ENCODE data around the gene SIPA1L3. TPM values are rescaled to one million over a fixed set of nuclear protein-coding genes. Genes with fewer than 3 reads are reported as not detected.

Gene SIPA1L3
- total RNA-seq, 2 donors from 2014 or later = 42.8 to 48.2 TPM

DNA sequence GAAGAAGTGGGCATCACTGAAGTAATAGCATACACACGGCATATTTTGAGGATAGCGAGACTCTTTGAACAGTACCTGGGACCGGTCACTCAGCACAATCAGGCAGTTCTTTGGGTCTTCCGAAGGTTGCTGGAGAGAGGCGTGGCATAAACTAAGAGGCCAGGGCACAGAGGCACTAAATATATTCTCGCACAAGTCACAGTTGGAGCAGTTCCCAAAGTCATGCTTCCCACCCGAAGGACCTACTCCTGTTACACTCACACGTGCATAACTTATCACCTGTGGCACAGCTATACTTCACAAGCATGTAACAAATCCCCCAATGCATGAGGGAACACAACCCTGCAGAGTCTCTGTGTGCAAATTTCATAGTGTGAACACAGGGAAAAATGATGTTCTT lies 10.8 kb upstream of the SIPA1L3 start:
- H3K27me3 Mint-ChIP-seq (ENCODE audit: insufficient read depth) = peaks cover 18% of the 10 kb centered on the region
- no peak for DNase-seq
- H3K4me1 Mint-ChIP-seq = no peaks in the 10 kb centered on the region
- 92 to 93% methylated on average over 8 of the region's 8 CpGs for WGBS, 2 experiments (ENCODE audit: insufficient coverage in 1 of 2, insufficient read length in 1 of 2)
- Histone ChIP-seq H3K36me3 (ENCODE audit: control insufficient read depth, insufficient read depth, low read length) (no peaks in the 10 kb centered on the region), H3K27ac (ENCODE audit: low read depth, low read length) (no peak overlapping the region), H3K9ac (ENCODE audit: extremely low read depth, low read length, poor library complexity, severe bottlenecking) (no peak overlapping the region), H3K27me3 (ENCODE audit: control insufficient read depth, insufficient read depth, low read length, poor library complexity, severe bottlenecking) (no peaks in the 10 kb centered on the region), H3K4me3 (ENCODE audit: low read length) (no peak overlapping the region), H3K4me1 (ENCODE audit: control insufficient read depth, insufficient read depth, low read length) (no peaks in the 10 kb centered on the region), H3K9me3 (ENCODE audit: control insufficient read depth, low read length) (no peaks in the 10 kb centered on the region)
- H3K27ac Mint-ChIP-seq = no peak overlapping the region
- no peak overlapping the region for H3K4me3 Mint-ChIP-seq
- TF ChIP-seq, protein P1, sequence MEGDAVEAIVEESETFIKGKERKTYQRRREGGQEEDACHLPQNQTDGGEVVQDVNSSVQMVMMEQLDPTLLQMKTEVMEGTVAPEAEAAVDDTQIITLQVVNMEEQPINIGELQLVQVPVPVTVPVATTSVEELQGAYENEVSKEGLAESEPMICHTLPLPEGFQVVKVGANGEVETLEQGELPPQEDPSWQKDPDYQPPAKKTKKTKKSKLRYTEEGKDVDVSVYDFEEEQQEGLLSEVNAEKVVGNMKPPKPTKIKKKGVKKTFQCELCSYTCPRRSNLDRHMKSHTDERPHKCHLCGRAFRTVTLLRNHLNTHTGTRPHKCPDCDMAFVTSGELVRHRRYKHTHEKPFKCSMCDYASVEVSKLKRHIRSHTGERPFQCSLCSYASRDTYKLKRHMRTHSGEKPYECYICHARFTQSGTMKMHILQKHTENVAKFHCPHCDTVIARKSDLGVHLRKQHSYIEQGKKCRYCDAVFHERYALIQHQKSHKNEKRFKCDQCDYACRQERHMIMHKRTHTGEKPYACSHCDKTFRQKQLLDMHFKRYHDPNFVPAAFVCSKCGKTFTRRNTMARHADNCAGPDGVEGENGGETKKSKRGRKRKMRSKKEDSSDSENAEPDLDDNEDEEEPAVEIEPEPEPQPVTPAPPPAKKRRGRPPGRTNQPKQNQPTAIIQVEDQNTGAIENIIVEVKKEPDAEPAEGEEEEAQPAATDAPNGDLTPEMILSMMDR (conservative IDR thresholded peaks at IDR 0.05) = no peak
- H3K9me3 Mint-ChIP-seq = no peaks in the 10 kb centered on the region
- no peaks in the 10 kb centered on the region for H3K36me3 Mint-ChIP-seq (ENCODE audit: low read depth)

DNA sequence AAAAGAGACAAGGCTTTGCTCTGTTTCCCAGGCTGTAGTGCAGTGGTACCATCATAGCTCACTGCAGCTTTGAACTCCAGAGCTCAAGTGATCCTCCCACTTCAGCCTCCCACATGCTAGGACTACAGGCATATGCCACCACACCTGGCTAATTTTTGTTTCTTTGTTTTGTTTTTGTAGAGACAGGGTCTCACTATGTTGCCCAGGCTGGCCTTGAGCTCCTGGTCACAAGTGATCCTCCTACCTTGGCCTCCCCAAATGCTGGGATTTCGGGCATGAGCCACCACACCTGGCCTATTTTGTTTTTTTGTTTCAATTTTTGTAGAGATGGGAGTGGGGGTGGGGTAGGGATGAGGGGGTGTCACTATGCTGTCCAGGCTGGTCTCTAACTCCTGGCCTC lies 7.6 kb upstream of the SIPA1L3 start:
- H3K36me3 ChIP-seq (ENCODE audit: control insufficient read depth, insufficient read depth, low read length) = no peaks in the 10 kb centered on the region
- no peaks in the 10 kb centered on the region for H3K27me3 ChIP-seq (ENCODE audit: control insufficient read depth, insufficient read depth, low read length, poor library complexity, severe bottlenecking)
- Mint-ChIP-seq H3K4me1 (peaks cover 7% of the 10 kb centered on the region), H3K9me3 (no peaks in the 10 kb centered on the region), H3K27ac (no peak overlapping the region), H3K4me3 (no peak overlapping the region), H3K36me3 (ENCODE audit: low read depth) (no peaks in the 10 kb centered on the region), H3K27me3 (ENCODE audit: insufficient read depth) (peaks cover 2% of the 10 kb centered on the region)
- no peak overlapping the region for H3K4me3 ChIP-seq (ENCODE audit: low read length)
- H3K4me1 ChIP-seq (ENCODE audit: control insufficient read depth, insufficient read depth, low read length) = no peaks in the 10 kb centered on the region
- DNase-seq = no peak
- H3K9ac ChIP-seq (ENCODE audit: extremely low read depth, low read length, poor library complexity, severe bottlenecking) = no peak overlapping the region
- TF ChIP-seq, protein P1 (conservative IDR thresholded peaks at IDR 0.05) = no peak
- no peaks in the 10 kb centered on the region for H3K9me3 ChIP-seq (ENCODE audit: control insufficient read depth, low read length)
- WGBS, 2 experiments (ENCODE audit: insufficient coverage in 1 of 2, insufficient read length in 1 of 2) = 84% methylated on average over 1 of the region's 1 CpG; no CpG with 5 or more reads in 1 of the 2 experiments
- H3K27ac ChIP-seq (ENCODE audit: low read depth, low read length) = no peak overlapping the region

DNA sequence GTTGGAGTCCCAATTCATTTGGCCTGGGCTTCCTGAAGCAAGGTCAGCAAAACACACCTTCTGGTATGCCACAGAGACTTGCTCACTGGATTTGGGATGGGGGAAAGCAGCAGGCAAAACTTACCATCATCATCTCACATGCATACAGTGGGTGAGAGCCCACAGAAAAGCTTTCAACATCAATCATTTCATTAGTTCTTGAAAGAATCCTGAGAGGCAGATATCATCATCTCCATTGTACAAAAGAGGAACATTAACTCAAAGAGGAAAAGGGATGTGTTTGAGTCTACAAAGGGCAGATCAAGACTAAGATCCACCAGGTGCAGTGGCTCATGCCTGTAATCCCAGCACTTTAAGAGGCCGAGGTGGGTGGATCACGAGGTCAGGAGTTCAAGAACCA lies 7.0 kb upstream of the SIPA1L3 start:
- TF ChIP-seq, protein P1 (conservative IDR thresholded peaks at IDR 0.05) = no peak
- Mint-ChIP-seq H3K4me1 (peaks cover 7% of the 10 kb centered on the region), H3K27ac (no peak overlapping the region), H3K4me3 (no peak overlapping the region), H3K9me3 (no peaks in the 10 kb centered on the region), H3K27me3 (ENCODE audit: insufficient read depth) (peaks cover 2% of the 10 kb centered on the region), H3K36me3 (ENCODE audit: low read depth) (no peaks in the 10 kb centered on the region)
- Histone ChIP-seq H3K4me3 (ENCODE audit: low read length) (no peak overlapping the region), H3K36me3 (ENCODE audit: control insufficient read depth, insufficient read depth, low read length) (no peaks in the 10 kb centered on the region), H3K9me3 (ENCODE audit: control insufficient read depth, low read length) (no peaks in the 10 kb centered on the region), H3K27me3 (ENCODE audit: control insufficient read depth, insufficient read depth, low read length, poor library complexity, severe bottlenecking) (no peaks in the 10 kb centered on the region), H3K9ac (ENCODE audit: extremely low read depth, low read length, poor library complexity, severe bottlenecking) (no peak overlapping the region), H3K4me1 (ENCODE audit: control insufficient read depth, insufficient read depth, low read length) (no peaks in the 10 kb centered on the region), H3K27ac (ENCODE audit: low read depth, low read length) (no peak overlapping the region)
- WGBS, 2 experiments (ENCODE audit: insufficient coverage in 1 of 2, insufficient read length in 1 of 2) = 100% methylated on average over 2 of the region's 2 CpGs
- no peak for DNase-seq
